ENCODE data around the gene PODN. TPM values are rescaled to one million over a fixed set of nuclear protein-coding genes. Genes with fewer than 3 reads are reported as not detected.

Gene PODN, protein sequence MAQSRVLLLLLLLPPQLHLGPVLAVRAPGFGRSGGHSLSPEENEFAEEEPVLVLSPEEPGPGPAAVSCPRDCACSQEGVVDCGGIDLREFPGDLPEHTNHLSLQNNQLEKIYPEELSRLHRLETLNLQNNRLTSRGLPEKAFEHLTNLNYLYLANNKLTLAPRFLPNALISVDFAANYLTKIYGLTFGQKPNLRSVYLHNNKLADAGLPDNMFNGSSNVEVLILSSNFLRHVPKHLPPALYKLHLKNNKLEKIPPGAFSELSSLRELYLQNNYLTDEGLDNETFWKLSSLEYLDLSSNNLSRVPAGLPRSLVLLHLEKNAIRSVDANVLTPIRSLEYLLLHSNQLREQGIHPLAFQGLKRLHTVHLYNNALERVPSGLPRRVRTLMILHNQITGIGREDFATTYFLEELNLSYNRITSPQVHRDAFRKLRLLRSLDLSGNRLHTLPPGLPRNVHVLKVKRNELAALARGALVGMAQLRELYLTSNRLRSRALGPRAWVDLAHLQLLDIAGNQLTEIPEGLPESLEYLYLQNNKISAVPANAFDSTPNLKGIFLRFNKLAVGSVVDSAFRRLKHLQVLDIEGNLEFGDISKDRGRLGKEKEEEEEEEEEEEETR
- total RNA-seq (2014; rRNA removed; shearing (Covaris generic)) = not detected in 2 replicates
- 0.02 TPM in 1 of 2 replicates, not detected in the other for polyA plus RNA-seq (2015; cell fraction: cytosol; rRNA removed)
- 0.21 TPM in 1 of 2 replicates, not detected in the other for polyA plus RNA-seq (2015; cell fraction: nucleus; rRNA removed)

DNA sequence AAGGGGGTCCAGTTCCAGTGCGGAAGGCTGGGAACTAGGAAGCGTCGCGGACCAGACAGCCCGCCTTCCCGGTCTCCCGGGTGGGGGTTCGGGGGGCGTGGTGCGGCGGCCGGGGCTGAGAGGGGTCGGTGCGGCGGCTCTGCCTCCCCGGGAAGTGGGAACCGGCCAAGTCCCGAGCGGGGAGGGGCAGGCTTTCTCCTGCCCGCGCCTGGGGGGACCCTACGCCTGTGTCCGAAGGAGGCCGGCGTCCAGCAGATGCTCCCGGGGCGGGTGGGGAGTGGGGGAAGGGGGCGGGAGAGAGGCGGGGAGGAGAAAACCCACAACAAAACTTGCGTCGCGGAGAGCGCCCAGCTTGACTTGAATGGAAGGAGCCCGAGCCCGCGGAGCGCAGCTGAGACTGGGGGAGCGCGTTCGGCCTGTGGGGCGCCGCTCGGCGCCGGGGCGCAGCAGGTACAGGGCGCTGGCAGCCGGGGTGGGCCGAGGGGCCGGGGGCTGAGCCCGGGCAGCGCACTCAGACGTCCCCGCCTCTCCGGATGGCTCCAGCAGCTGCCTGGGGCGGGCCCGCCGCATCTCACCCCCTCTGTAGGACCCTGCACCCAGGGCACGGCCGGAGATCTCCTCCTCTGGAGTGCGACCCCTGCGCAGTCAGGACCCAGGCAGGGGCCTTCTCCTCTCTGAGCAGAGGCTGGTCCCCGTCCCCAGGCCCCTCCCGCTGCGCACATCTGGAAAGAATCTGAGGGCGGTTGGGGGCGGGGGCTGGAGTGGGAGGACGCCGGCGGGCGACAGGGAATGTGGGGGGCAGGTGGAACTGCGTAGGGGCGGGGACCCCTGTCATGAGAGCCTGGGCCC lies at the start of gene PODN:
TSS of gene PODN (plus strand) at position 355 of the 849 bp plus-strand sequence. CDS start 7,643 bp downstream, outside the sequence.
- no peak for DNase-seq (ENCODE audit: low read depth, low spot score)
- in situ Hi-C loops (cut with HindIII; ENCODE audit: low pct_unique_long_range_greater_than_20kb, low sequenced_read_pairs) = no loop called here

DNA sequence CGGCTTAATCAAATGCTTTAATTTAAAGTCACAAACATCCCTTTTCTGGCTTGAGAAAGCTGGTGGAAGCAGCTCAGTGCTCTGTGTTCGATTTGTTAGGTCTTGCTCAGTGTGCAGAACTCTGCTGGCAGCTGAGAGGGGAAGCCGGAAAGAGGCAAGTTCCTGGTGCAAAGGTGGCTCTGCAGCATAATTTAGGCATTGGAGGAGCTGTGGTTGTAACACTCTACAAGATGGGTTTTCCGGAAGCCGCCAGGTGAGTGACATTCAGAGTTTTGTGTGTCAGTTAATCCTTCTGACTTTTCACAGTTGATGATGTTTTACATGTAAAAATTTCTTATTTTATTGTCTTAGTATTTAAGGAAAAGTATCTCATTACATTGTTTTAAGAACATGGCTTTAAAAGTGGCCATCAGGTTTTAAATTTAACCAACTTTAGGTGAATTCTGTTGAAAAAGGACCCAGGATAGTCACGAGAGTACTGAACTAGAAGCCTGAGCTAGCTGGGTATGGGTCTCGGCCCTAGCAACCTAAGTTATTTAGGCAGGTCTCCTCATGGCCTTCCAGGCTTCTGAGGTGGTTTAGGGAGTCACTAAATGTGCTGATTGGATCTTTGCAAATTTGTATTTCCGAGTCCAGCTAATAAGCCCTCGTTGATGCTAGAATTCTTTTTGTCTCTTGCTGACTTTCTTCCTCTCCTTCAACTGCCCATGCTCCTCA lies 47.1 kb upstream of the PODN start:
- in situ Hi-C loops (cut with HindIII; ENCODE audit: low pct_unique_long_range_greater_than_20kb, low sequenced_read_pairs) = no loop called here
- peak; percentile 84 for DNase-seq (ENCODE audit: low read depth, low spot score)

DNA sequence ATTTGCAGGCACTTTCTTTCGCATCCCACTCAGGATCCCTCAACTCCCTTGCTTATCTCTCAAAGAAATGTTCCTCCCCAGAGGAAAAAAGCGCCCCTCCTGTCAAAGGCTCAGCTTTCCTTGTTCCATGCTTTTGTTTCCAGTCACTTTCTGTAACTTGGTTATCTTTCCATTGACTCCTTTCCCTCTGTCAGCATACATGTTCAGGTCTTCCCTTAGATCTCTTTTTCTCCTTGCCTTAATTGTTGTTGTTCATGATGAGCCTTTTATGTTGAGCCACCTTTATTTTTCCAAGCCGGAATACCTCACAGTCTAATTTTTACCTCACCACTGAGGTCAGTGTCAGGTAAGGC lies 46.5 kb upstream of the PODN start:
- in situ Hi-C loops (cut with HindIII; ENCODE audit: low pct_unique_long_range_greater_than_20kb, low sequenced_read_pairs) = no loop called here
- no peak for DNase-seq (ENCODE audit: low read depth, low spot score)

- in situ Hi-C loops (cut with HindIII; ENCODE audit: low pct_unique_long_range_greater_than_20kb, low sequenced_read_pairs) = no loop called here
- no peak for DNase-seq (ENCODE audit: low read depth, low spot score)
These were observed 45.3 kb upstream of the PODN start for GRCh38 chr1:53016705-53017104.

DNA sequence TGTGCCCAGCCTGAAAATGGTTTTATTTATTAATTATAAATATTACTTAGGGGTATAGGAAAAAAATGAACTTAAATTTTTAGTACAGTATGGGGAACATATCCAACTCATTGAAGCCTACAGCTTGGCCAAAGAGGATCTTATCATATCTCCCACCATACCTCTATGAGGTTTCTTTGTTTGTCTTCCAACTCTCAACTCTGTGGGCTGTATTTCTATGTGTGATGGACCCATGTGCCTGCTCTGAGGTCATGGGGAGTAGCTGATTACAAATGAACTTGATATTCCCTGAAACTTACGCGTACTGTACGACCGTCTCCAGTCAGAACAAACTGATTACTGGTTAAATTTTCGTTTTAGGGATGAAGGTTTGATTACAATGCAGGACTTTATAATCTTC lies 41.4 kb upstream of the PODN start:
- in situ Hi-C loops (cut with HindIII; ENCODE audit: low pct_unique_long_range_greater_than_20kb, low sequenced_read_pairs) = no loop called here
- DNase-seq (ENCODE audit: low read depth, low spot score) = no peak

- DNase-seq (ENCODE audit: low read depth, low spot score) = no peak
- in situ Hi-C loops (cut with HindIII; ENCODE audit: low pct_unique_long_range_greater_than_20kb, low sequenced_read_pairs) = no loop called here
These were observed 39.8 kb upstream of the PODN start for GRCh38 chr1:53022179-53022578.

DNA sequence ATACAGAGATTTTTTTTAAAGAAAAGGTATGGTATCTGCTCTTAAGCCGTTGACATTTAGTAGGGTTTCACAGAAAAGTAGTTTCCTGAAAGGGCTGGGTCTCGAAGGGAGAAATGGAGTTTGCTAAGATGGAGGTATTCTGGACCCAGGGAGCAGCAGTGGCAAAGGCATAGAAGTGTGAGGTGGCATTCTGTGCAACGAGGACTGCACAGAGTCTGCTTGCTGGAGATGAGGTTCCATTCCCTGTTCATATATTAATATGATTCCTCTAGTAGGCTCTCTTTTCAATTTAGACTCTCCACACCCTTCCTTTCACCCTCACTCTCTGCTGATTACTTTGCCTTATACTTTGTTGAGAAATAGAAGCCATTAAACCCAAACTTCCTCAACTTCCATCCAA lies 38.5 kb upstream of the PODN start:
- in situ Hi-C loops (cut with HindIII; ENCODE audit: low pct_unique_long_range_greater_than_20kb, low sequenced_read_pairs) = no loop called here
- DNase-seq (ENCODE audit: low read depth, low spot score) = no peak

GRCh38 chr1:53024117-53024516 lies 37.9 kb upstream of the PODN start:
- DNase-seq (ENCODE audit: low read depth, low spot score) = no peak
- in situ Hi-C loops (cut with HindIII; ENCODE audit: low pct_unique_long_range_greater_than_20kb, low sequenced_read_pairs) = no loop called here

DNA sequence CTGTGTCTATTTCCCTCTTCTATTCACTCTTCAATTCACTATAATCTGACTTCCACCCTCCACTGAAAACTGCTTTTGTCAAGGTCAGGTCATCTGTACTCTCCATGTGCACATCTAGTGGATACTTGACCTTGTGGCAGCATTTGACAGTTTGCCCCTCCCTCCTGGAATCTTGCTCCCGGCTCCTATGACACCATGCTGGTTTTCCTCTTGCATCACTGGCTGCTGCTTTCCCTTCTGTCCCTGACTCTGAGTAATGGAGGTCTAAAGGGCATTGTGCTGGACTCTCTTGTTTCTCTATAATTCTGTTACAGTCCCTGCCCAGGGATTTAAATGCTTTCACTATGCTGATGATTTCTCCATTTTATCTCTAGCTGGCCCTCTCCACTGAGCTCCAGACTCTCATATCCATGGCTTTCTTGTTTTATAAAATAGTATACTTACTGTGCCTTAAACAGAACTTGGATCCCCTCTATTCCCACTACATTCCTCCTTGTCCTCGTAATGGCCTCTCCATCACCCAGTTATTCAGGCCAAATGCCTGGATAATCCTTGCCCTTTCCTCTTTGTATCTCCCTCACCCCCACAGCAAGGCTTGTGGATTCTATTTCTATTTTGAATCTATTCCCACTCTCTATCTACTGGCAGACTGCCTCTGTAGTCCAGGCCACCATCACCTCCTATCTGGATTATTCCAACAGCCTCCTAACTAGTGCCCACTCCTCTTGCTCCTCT lies 36.8 kb upstream of the PODN start:
- in situ Hi-C loops (cut with HindIII; ENCODE audit: low pct_unique_long_range_greater_than_20kb, low sequenced_read_pairs) = no loop called here
- peak; percentile 71 for DNase-seq (ENCODE audit: low read depth, low spot score)

GRCh38 chr1:53025769-53026112 lies 36.3 kb upstream of the PODN start:
- DNase-seq (ENCODE audit: low read depth, low spot score) = no peak
- in situ Hi-C loops (cut with HindIII; ENCODE audit: low pct_unique_long_range_greater_than_20kb, low sequenced_read_pairs) = no loop called here

- DNase-seq (ENCODE audit: low read depth, low spot score) = no peak
- in situ Hi-C loops (cut with HindIII; ENCODE audit: low pct_unique_long_range_greater_than_20kb, low sequenced_read_pairs) = no loop called here
These were observed 35.8 kb upstream of the PODN start for GRCh38 chr1:53026254-53026653.

- no peak for DNase-seq (ENCODE audit: low read depth, low spot score)
- in situ Hi-C loops (cut with HindIII; ENCODE audit: low pct_unique_long_range_greater_than_20kb, low sequenced_read_pairs) = no loop called here
These were observed 30.3 kb upstream of the PODN start for GRCh38 chr1:53031732-53032131.

- no peak for DNase-seq (ENCODE audit: low read depth, low spot score)
- in situ Hi-C loops (cut with HindIII; ENCODE audit: low pct_unique_long_range_greater_than_20kb, low sequenced_read_pairs) = no loop called here
These were observed 24.9 kb upstream of the PODN start for GRCh38 chr1:53037159-53037558.

- in situ Hi-C loops (cut with HindIII; ENCODE audit: low pct_unique_long_range_greater_than_20kb, low sequenced_read_pairs) = no loop called here
- DNase-seq (ENCODE audit: low read depth, low spot score) = no peak
These were observed 23.4 kb upstream of the PODN start for GRCh38 chr1:53038566-53038965.

DNA sequence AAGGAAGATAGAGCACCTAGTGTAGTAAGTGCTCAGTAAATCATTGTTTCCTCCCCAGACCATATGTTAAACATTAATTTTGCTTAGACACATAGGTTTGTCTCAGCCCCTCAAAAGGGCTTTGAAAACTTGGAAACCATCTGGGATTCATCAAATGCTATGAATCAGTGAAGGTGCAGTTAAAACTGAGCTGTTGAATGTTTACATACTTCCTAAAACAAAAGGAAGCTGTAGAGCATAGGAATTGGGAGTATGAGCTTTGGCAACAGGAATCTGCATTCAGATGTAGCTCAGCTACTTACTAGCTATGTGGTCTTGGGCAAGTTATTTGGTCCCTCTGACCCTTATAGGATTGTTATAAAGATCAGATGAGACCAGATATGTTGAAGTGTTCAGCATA lies 18.7 kb upstream of the PODN start:
- in situ Hi-C loops (cut with HindIII; ENCODE audit: low pct_unique_long_range_greater_than_20kb, low sequenced_read_pairs) = no loop called here
- no peak for DNase-seq (ENCODE audit: low read depth, low spot score)

DNA sequence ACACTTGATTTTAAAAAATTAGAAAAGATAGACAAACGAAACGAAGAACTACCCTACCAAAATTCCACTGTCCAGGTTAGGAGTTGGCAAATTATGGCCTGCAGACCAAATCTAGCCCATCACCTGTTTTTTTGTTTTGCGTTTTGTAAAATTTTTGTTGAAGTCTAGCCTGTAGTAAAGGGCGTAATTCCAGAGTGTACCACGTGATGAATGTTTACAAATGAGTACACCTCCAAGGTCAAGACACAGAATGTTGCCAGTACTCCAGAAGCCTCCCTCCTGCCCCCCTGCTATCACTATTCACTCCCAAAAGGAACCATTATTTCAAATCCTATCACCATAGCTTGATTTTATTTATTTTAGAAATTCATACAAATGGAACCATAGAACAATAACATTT lies 17.1 kb upstream of the PODN start:
- in situ Hi-C loops (cut with HindIII; ENCODE audit: low pct_unique_long_range_greater_than_20kb, low sequenced_read_pairs) = no loop called here
- no peak for DNase-seq (ENCODE audit: low read depth, low spot score)

DNA sequence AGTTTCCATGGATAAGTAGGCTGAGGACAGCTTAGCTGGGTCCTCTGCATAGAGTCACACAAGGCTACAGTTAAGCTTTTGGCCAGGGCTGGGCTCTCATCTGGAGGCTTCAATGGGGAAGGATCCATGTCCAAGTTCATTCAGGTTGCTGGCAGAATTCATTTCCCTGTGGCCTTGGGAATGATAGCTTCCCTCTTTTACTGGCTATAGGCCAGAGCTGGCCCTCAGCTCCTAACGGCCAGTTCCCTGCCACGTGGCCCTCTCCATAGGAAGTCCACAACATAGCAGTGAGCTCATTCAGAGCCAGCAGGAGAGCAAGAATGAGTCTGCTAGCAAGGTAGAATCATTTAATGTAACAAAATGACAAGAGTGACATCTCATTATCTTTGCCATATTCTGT lies 15.1 kb upstream of the PODN start:
- DNase-seq (ENCODE audit: low read depth, low spot score) = no peak
- in situ Hi-C loops (cut with HindIII; ENCODE audit: low pct_unique_long_range_greater_than_20kb, low sequenced_read_pairs) = no loop called here

Measured in SK-MEL-5 (cell line).